Activated CD8-positive, alpha-beta memory T cell treated with anti-CD3 and anti-CD28 coated beads, Interleukin-2, amount 50 U/mL, for 1 hour (primary cell): Measurements from ENCODE around the gene ABCA2.

Source experiments
- DNase-seq: peaks from one replicate; pipeline ENCODE4 v3.0.0-alpha.2; 2020; ENCODE audit errors: extremely low read depth

The ABCA2 gene

DNA sequence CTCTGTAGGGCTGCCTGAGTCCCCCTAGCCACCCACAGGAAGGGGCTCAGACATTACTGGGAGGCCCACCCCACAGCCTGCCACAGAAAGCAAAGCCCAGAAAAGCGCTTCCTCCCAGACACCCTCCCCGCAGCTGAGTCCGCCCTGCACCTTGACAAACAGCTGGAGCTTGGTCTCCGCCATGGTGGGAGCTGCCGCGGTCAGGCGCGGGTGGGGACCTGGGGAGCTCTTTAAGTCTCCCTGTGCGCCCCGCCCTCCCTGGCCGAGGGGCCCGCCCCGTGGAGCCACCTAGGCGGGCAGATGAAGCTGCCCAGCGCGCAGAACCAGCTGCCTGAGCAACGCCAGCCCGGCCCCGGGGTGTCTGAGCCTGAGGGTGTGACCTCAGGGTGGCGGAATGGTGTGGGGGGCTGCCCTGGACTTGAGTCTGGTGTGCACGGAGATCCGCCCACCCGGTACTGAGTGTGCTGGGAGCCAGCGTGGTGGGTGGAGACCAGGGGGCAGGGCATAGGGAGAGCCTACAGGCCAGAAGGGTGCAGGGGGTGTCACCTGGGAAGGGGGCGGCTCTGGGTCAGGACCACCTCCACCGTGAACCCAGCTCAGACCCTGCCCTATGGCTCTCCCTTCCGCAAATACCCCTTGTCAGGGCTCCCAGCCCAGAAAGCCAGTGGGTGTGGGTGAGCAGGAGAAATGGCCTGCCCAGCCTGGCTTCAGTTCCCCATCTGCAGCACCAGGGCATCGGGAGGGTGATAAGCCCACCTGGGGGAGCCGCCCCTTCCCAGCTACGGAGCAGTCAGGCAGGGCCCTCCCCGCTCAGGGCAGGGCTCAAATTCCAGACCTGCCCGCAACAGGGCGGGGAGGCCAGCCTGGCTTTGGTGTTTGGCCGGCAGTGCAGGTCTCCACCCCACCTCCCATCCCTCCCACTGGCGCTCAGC lies 31.4 kb downstream of the ABCA2 start, which contains the start of gene CLIC3:
Gene CLIC3, minus strand, starts transcription at position 208 of the 932 bp plus-strand sequence. Its CDS starts 25 bp downstream, at position 183.
- peak; percentile 27 for DNase-seq

DNA sequence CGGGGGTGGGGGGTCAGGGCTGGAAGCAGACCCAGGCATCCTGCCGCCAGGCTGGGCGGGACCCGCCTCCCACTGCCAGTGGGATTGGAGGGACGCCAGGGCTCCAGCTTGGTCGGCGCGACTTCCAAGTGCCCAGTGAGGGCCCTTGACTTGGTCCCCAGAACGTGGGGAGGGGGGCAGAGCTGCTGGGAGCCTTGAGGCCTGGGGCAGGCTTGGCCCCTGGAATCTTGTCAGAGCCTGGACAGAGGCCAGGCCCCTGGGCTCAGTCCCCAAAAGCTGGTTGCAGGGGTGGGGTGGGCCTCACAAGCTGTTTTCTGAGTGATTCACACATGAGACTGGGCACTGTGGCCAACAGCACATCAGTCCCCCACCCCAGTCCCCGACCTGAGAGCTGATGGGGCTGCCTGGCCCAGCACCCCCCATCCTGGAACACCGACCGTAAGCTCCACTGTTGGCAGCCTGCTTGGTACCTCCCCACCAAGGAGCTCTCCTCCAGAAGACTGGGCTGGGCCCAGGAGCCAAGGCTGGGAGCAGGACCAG lies 32.2 kb downstream of the ABCA2 start:
- DNase-seq = no peak

DNA sequence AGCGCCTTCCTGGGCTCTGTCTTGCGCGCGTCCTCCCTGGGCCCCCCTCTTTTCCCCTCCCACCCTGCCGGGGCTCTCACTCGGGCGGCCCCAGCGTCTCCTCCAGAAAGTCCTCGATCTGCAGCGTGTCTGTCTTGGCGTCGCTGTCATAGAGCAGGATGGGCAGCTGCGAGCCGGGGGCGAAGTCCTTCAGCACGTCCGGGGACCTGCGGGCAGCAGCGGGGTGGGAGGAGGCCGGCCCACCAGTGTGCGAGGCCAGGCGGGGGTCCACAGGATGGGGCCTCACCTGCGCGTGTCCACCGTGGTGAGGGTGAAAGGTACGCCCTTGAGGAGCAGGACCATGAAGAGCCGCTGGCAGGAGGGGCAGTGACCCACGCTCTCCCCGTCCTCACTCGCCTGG lies 32.7 kb downstream of the ABCA2 start:
- no peak for DNase-seq

- no peak for DNase-seq
These were observed 33.2 kb downstream of the ABCA2 start for GRCh38 chr9:136994888-136995230.

- no peak for DNase-seq
These were observed 33.7 kb downstream of the ABCA2 start for GRCh38 chr9:136994180-136994887.

DNA sequence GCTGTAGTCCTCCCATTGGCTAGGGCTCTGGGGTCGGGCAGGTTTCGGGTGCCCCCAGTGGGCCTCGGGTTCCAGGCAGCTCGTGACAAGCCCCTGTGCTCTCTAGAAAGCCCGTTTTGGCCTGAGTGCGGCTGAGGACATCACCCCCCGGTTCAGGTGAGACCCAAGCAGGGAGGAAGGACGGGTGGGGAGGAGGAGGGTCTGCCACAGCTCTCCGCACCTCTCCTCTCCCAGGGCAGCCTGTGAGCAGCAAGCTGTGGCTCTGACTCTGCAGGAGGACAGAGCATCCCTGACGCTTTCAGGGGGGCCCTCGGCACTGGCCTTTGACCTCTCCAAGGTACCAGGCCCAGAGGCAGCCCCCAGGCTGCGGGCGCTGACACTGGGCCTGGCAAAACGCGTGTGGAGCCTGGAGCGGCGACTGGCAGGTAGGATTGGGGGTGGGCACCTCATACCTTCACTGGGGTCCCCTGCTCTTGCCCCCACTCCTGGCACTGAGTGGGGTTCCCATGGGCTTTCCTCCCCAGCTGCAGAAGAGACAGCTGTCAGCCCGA lies 35.1 kb downstream of the ABCA2 start:
- no peak for DNase-seq

GRCh38 chr9:136991993-136992818 lies 35.8 kb downstream of the ABCA2 start, which contains the start of gene PAXX:
TSS of gene PAXX (plus strand) at chr9:136992422. CDS start at chr9:136992444, 22 bp downstream.
- DNase-seq = peak; percentile 76

GRCh38 chr9:136990242-136990911 lies 37.7 kb downstream of the ABCA2 start:
- no peak for DNase-seq

DNA sequence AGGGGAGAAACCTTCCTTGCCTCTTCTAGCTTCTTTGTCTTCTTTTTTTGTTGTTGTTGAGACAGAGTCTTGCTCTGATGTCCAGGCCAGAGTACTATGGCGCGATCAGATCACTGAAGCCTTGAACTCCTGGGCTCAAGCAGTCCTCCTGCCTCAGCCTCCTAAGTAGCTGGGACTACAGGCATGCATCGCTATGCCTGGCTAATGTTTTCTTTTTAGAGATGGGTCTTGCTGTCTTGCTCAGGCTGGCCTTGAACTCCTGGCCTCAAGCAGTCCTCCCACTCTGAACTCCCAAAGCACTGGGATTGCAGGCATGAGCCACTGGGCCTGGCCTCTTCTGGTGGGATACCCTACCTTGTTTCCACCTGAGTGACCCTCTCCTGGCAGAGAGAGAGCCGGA lies 39.2 kb downstream of the ABCA2 start:
- no peak for DNase-seq

GRCh38 chr9:136985853-136986252 lies 42.2 kb downstream of the ABCA2 start:
- DNase-seq = no peak

DNA sequence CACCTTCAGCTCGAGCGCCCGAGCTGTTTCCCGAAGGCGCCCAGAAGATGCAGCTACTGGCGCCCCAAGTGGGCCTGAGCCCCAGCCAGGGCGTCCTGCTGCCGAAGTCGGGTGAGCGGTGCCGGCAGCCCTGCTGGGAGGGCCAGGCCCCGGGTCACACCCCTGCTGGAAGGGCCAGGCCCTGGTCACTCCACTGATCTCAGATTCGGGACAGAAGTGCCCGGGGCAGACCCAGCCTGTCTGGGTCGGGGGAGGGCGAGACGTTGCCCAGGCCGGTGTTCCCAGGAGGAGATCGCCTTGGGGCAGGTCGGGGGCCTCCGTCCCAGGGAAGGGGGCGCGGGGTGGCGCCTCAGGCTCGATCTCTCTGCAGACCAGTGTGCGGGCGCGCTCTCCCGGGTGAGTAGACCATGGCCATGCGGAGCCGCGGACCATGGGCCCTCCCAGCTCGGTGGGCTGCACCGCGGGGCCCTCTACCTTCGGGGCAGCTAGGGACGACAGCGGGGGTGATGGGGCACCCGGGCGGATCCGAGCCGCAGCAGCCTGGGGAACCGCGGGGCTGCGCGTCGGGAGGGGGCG lies 42.9 kb downstream of the ABCA2 start:
- DNase-seq = no peak

DNA sequence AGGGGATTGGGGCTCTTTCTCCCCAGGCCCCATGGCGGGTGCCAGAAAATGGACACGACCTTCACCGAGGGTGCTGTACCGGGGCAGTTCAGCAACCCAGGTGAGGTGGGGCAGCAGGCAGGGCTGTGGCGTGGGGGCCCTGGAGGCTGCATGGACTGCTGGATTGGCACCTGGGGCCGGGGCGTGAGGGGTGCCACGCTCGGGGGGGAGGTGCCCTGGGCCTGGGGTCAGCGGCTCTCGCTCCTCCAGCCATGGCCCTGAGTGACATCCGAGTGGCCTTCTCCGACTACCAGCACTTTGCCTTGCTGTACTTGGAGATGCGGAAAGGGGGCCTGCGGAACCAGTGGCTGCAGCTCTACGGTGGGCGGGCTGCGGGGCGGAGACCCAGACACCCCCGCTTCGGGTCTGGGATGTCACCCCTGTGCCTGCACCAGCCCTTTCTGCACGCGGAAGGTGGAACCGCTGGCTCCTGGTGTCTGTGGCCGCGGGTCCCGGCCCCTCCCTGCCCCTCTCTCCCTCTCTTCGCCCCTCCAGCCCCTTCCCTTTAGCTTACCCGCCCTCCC lies 43.5 kb downstream of the ABCA2 start:
- no peak for DNase-seq

DNA sequence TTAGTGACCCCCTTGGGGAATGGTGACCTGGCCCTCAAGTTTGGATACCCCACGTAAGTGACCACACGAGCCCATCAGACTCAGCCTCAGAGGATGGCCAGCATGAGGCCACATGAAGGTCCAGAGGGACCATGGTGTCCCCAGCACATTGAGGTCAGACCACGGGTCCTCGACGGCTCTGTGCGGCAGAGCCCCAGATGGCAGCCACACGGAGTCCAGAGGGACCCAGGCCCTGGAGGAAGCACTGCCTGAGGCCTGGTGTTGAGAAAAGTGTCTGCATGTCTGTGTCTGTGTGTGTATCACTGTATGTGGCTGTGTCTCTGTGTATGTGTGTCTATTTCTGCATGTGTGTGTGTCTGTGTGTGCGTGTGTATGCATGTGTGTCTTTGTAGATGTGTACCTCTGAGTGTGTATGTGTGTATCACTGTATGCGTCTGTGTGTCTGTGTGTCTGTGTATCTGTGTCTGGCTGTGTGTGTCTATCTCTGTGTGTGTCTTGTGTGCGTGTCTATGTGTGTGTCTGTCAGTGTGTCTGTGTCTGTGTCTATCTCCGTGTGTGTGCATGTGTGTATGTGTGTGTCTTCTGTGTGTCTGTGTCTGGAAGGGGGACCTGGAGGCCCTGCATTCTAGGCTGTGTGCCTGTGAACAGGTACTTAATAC lies 44.3 kb downstream of the ABCA2 start:
- DNase-seq = no peak

GRCh38 chr9:136983167-136983566 lies 44.9 kb downstream of the ABCA2 start:
- DNase-seq = no peak

DNA sequence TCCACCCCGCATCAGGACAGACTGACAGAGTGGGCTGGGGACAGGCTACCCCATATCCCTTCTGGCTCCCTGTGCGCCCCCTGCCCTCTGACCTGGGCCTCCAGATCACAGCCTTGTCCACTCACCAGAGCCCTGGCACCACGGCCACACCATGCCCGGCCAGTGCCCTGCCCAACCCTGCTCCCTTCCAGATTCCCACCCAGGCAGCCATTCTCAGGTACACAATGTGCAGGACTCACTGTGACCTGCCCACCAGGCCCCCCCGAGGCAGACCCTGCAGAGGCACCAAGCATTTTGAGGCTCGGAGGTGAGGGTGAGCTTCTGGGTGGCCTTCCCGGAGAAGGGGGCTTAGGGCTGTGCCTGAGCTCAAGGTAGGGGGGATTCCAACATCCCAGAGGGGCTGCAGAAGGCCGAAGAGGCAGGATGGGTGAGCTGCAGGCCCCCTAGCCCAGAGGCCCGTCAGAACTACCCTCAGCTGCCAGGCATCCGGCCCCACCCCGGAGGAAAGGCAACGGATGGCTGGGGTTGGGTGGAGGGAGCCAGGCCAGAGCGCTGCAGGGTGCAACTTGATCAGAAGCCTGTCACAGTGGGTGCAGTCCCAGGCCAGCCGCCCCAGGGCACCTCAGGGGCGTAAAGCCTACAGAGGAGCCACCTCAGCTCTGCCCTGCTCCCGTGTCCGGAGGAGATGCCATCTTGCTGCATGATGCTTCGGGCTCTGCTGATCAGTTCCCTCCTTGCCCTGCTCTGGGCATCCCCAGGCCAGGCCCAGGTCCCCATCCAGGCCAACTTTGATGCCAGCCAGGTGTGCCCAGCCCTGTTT lies 45.6 kb downstream of the ABCA2 start, which contains the start of gene LCNL1:
Gene LCNL1, plus strand, starts transcription at position 762 of the 820 bp plus-strand sequence. CDS start 594 bp downstream, outside the sequence.
- no peak for DNase-seq

GRCh38 chr9:136981588-136982231 lies 46.3 kb downstream of the ABCA2 start:
- no peak for DNase-seq

DNA sequence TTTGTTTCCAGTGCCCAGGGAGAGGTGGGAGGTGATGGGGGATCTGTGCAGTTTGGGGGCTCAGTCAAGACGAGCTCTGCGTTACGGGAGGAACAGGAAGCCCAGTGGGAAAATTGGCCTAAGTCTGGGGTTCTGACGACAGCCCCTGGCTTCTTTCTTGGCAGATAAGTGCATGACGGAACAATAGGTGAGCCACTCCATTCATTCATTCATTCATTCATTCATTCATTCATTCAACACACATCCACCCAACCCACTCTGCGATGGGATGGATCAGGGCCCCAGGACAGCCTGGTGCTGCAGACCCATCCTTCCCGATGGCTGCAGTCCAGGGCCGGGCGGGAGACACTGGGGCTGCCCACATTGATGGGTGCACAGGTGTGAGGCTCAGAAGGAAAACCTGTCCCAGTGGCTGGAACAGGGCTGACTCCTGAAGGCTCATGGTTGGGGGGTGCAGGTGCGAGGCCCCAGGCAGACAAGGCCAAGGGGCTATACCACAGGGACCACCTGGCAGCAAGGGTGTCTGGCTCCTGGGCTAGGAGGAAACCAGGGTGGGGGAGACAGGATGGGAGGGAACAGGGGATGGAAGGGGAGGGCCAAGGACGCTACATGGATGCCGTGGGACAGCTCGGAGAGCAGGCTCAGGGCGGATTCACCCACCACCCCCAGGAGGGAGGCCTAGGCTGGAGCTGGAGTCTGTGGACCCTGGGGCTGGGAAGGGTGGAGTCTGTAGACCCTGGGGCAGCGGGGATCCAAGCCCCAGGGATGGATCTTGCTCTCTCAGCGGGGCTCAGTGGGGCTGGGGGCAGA lies 47.2 kb downstream of the ABCA2 start:
- no peak for DNase-seq
